HG02938 (cell line): Measurements from ENCODE around the gene RIOK1.

Source experiments
- ATAC-seq: cut with Tn5 transposase; IDR thresholded peaks from one replicate; pipeline ENCODE4 v1.9.1; 2021; ENCODE audit warnings: mild to moderate bottlenecking, moderate library complexity; ENCODE audit not compliant: unreplicated experiment

The RIOK1 gene

DNA sequence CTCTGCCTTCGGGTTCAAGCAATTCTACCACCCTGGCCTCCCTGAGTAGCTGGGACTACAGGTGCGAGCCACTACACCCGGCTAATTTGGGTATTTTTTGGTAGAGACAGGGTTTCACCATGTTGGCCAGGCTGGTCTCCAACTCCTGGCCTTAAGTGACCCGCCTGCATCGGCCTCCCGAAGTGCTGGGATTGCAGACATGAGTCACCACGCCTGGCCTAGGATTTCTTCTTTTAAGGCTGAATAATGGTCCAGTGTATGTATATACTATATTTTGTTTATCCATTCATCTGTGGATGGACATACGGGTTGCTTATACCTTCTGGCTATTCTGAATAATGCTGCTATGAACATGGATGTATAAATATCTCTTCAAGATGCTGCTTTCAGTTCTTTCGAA, 17.1 kb downstream of the RIOK1 start:
- ATAC-seq, result no peak

DNA sequence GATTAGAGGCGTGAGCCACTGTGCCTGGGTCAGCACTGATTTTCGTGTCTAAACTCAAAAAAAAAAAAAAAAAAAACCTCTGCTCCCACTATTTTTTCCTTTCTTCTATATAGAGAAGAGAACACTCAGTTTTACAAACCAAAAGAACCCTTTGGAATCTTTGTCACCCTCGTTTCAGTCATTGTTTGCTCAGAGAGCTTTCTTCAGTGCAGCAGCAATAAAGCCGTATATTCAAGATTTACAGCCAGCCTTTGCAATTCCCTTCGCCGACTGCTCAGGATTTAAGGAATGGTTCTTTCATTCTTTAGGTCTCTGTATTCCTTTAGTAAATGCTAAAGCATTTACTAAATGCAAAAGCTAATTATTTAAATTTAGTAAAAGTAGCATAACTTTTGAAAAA, 20.1 kb downstream of the RIOK1 start:
- no peak for ATAC-seq

DNA sequence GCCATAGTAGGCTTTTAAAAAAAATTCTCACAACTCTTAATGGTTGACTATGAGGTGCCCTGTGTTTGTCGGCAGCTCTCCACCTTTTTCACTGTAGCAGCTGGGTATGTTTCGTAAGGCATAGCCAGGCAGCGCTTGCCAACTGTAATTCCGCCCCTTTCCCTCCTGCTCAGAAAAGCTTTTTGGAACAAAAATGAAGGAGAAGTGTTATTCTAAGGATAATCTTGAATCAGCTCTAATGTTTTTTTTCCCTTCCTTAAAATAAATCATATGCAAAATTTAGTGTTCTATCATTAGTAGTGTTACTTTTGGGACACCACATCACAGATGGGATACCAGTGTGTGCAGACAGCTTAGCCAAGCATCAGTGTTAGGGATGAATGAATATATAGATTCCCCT, 21.2 kb downstream of the RIOK1 start:
- no peak for ATAC-seq

DNA sequence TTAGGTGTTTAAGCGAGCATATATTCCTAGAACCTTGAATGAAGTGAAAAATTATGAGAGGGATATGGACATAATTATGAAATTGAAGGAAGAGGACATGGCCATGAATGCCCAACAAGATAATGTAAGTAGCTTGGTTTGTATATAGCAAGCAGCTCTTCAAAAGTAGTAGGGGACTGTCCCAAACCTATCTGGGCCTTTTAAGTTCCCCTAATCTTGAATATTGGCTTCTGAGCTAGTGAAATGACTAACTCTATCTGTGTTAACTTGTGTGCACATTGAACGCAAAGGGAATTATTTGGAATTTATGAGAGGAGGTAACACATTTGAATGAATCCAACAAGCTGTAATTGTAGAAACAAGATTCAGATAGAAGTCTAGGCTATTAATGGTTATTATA, 21.7 kb downstream of the RIOK1 start:
- no peak for ATAC-seq

DNA sequence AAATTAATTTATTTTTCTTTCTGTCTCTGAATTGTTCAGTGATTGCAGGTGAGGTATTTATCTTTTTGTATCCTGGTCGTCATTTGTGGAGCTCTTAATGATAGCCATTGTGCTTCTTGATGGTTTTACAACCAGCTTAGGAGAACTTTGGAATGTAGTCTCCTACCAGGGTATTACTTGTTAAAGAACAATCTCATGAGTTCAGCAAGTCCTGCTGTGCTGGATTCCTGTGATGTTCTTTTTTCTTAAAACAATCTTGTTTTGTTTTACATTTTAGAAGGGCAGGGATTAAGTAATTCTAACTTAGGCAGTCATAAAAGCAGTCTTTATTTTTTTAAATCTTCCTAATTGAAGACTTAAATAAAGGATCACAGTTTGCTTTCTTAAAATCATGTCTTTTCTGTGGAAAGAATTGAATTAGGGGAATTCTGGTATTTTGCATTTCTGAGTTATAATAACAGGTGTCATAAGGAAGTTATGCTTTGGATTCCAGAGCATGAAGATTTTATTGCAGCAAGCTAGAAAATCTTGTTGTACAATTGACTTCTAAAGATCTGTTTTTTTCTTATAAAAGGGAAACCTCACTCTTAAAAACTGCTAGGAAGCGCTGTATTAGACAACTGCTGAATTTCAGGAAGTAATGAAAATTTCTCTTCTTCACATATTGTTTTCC, 23.7 kb downstream of the RIOK1 start:
- ATAC-seq, result no peak

DNA sequence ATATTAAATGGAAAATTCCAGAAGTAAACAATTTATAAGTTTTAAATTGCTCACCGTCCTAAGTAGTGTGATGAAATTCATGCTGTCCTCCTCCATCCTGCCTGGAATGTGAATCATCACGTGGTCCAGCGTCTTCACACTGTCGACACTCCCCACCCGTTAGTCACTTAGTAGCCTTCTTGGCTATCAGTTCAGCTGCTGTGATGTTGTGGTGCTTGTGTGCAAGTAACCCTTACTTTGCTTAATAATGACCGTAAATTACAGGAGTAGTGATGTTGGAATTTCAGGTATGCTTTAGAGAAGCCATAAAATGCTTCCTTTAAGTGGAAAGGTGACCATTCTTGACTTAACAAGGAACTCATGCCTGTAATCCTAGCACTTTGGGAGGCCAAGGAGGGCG, 25.2 kb downstream of the RIOK1 start:
- ATAC-seq, result no peak

DNA sequence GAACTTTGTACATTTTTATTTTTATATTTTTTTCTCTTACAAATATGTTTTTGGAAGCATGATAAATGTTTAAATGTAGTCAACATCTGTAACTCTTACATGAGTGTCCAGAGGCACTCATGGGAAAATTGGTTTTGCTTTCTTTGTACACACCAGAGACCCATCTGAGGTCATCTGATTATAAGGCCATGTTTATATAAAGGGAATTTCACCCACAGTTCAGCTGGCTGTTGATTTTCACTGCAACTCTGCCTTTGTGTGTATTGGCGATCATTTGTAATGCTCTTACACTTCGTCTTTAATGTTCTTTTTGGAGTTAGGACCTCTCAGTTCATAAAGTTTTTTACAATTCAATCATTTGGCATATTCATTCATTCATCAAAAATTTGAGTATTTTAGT, 28.1 kb downstream of the RIOK1 start:
- ATAC-seq, result no peak

DNA sequence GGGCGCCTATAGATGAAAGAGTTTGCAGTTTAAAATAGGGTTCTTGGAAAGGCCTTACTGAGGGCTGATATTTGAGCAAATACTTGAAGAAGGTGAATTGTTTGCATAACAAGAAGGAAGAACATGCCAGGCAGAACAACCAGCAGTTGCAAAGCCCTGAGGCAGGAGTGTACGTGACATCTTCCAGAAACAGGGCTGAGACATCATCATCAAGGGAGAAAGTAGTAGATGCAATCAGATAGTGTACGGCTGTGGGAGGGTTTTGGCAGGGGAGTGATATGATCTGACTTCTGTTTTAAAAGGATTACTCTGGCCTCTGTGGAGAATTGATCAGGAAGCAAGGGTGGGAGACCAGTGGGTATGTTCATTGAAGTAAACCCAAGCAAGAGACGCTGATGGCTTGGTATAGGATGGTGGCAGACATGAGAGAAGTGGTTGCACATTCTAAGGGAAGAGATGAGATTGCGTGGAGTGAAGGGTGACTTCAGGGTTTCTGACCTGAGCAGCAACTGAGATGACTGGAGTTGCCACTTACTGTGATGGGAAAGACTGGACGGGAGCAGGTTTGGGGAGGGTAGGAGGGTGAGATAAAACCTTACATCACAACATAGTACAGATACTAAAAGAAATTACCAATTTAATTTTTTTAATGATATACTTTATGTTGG, 28.8 kb downstream of the RIOK1 start:
- no peak for ATAC-seq

DNA sequence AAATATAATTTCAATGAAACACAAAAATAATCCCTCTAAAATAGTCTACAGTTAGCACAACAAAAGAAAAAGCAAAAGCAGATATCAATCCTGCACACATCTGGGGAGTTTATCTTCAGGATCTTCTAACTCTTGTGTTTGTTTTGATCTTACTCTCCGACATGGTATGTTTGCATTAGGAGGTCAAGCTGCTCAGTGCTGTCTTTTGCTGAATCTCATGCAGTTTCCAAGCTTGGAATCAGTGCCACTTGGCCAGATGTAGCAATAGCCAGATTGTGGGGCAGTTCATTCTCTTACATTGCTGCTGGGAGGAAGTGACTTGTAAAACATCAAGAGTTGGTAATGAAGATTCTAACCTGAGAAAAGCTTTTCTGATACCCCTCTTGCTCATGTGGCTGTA, 29.5 kb downstream of the RIOK1 start:
- no peak for ATAC-seq

DNA sequence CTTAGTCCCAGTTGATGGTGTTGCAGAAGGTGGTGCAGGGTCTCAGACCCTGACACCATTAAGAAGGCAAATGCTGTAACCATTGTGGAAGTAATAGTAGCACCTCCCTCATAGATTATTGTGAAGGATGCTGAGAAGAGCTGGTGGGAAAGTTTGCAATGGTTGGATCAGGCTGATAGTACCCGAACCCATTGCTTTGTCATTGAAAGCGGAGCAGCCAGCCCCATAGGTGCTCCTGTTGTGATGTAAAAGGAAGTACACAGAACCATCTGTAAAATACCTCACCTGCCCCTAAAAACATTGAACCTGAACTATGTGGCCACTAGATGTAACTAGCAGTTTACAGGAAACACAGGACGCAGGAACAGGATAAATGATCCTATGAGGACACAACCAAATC, 31.5 kb downstream of the RIOK1 start:
- ATAC-seq, result no peak

DNA sequence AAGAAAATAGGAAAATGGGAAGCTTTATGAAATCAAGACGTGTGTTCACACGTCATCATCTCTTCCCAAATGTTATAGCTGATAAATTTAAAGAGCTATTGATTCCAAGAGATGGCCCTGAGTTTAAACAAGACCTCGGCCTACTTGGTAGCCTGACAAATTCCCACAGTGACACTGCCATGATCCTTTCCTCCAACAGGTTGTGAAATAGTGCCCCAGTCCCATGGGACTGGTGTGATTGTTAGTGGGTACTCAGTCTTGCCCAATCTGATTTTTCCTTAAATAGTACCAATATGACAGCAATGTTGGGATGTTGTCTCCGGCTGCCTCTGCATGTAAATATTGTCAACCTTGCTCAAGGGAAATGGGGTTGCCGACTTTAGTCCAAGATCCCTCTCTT, 34.5 kb downstream of the RIOK1 start:
- ATAC-seq, result no peak

DNA sequence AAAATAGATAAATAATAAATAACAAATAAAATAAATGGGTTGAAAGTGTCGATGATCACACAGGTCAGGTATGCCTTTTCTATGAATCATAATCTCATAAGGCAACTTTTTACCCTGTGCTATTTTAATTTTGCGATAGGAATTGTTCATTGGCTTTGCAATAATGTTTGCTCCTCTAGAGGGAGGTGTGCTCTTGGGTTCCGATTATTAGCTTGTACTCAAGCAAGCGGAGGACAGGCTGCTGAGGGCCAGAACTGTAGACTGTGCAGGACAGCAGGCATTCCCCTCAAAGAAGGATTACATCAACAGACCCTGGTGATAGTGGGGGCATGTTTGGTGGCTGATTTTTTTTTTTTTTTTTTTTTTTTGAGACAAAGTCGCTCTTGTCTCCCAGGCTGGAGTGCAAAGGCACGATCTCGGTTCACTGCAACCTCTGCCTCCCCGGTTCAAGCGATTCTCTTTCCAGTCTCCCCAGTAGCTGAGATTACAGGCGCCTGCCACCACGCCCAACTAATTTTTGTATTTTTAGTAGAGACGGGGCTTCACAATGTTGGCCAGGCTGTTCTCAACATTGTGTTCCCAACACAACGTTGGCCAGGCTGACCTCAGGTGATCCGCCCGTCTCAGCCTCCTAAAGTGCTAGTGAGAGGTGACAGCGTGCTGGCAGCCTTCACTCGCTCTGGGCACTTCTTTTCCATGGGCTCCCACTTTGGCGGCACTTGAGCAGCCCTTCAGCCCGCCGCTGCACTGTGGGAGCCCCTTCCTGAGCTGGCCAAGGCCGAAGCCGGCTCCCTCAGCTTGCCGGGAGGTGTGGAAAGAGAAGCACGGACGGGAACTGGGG, 35.6 kb downstream of the RIOK1 start:
- ATAC-seq, result no peak

DNA sequence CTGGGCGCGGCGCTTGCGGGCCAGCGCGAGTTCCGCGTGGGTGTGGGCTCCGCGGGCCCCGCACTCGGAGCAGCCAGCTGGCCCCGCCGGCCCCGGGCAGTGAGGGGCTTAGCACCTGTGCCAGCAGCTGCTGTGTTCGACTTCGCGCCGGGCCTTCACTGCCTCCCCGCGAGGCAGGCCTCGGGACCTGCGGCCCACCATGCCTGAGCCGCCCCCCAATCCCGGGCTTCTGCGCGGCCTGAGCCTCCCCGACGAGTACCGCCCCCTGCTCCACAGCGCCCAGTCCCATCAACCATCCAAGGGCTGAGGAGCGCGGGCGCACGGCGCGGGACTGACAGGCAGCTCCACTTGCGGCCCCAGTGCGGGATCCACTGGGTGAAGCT, 36.2 kb downstream of the RIOK1 start:
- no peak for ATAC-seq

DNA sequence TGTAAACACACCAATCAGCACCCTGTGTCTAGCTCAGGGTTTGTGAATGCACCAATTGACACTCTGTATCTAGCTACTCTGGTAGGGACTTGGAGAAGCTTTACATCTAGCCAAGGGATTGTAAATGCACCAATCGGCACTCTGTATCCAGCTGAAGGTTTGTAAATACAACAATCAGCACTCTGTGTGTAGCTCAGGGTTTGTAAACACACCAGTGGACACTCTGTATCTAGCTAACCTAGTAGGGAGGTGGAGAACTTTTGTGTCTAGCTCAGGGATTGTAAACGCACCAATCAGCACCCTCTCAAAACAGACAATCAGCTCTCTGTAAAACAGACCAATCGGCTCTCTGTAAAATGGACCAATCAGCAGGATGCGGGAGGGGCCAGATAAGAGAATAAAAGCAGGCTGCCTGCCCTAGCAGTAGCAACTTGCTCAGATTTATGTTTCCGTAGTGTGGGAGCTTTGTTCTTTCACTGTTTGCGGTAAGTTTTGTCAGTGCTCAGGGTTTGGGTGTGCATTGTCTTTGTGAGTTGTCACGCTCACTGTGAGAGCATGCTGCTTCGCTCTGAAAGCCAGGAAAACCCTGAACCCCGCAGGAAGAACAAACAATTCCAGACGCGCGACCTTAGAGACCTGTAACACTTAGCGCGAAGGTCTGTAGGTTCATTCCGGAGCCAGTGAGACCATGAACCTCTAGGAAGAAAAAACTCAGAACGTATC, 37.0 kb downstream of the RIOK1 start:
- ATAC-seq, result no peak

DNA sequence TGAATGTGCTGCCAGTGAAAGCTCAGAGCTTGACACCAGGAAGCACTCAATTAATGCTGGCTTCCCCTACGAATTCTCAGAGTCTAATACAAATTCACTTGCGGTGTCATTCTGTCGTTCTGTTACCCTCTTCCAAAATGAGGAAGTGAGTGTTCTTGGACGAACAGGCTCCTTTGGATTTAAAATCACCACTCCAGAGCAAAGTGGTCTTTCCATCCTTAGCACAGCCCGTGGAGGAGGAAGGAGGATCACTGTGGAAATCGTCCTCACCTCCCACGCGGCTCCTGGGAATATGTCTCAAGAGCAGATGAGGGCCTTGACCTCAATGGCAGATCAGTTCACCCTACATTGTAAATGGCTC, 41.7 kb downstream of the RIOK1 start:
- ATAC-seq, result no peak

DNA sequence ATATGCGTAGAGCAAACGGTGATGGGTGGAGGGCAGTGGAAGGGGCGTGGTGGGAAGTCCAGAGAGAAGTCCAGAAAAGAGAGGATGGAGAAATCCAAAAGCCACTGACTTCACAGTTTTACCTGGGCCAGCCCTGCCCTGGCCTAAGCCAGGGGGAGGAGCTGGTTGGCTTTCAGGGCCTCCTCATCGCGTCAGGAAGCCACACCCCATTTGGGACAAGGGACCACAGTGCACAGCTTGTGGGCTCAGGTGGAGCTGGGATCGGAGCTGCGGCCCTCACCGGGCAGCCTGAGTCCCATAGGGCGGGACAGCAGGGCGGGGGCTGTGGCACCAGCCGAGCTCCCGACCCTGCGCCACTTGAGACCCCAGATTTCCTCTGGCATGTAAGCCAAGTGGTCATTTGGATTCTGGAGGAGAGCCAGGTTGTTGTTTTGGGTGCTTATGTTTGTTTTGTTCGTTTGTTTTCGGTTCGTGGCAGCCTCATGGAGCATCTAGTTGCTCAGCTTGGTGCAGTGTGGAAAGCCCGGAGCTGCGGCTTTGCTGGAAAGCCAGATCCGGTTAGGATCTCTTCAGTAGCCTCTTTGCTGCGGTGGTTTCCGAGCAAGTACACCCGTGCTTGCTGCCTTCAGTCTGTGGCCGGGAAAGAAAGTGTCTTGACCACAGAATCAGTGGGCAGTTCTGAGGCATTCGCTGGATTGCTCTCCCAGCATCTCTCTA, 42.2 kb downstream of the RIOK1 start:
- ATAC-seq, result no peak

DNA sequence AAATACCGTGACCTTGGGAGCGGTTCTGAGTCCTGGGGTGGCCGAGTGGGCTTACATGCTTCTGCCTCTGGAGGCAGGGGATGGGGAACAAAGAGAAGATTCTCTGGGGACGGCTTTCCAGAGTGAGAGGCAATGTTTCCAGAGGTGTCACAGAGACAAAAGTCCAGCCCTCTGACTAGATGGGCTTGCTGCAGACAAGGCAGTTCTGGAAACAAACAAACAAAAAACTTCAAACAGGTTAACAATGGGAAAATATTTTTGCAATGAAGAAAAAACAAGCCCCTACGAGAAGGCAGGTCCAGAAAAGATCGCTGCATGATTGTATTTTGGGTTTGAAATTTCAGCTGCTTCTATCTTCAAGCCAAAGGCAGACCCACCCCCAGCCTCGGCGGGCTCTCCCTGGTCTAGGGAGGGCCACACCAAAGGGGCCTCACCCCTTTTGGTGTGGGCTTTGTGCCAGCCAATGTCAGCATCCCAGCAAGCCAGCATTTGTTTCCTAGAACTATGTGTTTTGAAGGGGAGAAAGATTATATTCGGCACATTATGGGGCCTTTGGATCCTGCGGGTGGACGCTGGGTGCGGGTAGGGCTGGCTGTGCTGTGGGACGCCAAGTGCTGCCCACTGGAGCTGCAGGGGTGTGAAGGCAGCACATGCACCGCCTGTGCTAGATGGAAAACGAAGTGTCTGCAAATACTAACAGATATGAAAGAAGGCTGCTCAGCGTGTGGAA, 42.9 kb downstream of the RIOK1 start:
- no peak for ATAC-seq

DNA sequence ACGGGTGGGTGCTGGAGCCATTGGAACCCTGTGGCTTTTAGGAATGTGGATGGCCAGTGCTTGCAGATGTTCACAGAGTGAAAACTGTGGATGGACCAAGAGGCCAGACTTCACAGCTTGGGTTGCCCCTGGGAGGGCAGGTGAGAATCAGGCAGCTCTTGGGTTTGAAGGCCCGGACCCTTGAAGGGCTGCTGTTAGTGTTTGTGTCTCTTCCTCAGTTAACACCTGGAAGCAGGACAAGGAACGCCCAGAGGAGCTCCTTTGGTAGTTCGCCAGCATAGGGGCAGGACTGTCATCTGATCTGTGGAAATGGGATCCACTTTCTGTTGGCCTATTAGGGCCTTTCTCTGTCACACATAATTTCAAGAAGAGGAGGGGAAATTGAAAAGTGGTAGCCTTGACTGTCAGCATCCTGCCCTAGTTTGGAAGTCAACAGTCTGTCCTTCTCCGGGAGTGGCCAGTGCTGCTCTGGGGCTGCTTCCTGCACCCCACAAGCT, 43.6 kb downstream of the RIOK1 start:
- no peak for ATAC-seq

DNA sequence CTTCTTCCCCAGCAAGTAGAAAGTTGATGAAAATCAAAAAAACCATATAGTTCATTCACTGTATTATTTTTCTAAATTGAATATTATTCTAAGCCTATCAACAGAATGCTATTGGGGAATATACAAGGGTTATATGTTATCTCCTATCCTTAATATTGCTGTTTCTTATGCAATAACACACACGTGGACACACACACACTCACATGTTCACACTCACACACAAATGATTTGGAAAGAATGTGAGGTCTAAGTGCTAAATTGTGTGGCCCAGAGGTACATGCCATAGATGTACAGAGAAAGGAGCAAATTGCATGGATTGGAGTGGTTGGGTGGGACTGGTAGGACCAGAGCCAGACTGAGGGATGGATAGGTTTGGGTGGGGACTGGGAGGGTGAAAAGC, 45.1 kb downstream of the RIOK1 start:
- ATAC-seq, result no peak

DNA sequence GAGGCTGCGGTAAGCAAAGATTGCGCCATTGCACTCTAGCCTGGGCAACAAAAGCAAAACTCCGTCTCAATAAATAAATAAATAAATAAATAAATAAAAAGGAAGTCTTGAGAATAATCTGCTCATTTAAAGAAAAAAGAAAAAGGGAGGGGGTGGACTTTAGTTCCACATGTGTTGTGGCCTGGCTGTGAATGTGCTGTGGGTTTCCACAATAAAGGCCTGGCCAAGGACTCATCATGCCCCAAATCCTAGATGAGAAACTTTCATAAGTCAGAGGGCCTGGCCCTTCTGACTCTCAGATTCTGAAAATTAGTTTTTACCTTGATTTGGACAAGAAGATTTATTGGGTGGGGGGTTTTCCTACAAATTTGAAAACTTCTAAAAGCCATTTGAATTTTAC, 48.4 kb downstream of the RIOK1 start:
- no peak for ATAC-seq
